Neural progenitor cell (in vitro differentiated cells): ENCODE results near the gene RHBDF1.
"Not testable (repeated sequence)": the region's sequence is repeated elsewhere in the genome, so short reads cannot be mapped to it uniquely, and the experiment has no call there.

Source experiments
- EZH2 ChIP-seq: fragments of 200-600 bp; sonication (generic); IDR thresholded peaks from 2 replicates; pipeline ENCODE4 v1.6.1; 2017; ENCODE audit warnings: antibody characterized with exemption, mild to moderate bottlenecking, moderate library complexity
- EZH2phosphoT487 ChIP-seq: fragments of 200-600 bp; sonication (generic); IDR thresholded peaks from 2 replicates; pipeline ENCODE4 v1.6.1; 2017; ENCODE audit warnings: antibody characterized with exemption
- TF ChIP-seq, protein P1 (sequence below): fragments of 200-600 bp; sonication (generic); IDR thresholded peaks from 2 replicates; pipeline ENCODE4 v1.5.1; 2017; ENCODE audit warnings: antibody characterized with exemption, mild to moderate bottlenecking

DNA sequence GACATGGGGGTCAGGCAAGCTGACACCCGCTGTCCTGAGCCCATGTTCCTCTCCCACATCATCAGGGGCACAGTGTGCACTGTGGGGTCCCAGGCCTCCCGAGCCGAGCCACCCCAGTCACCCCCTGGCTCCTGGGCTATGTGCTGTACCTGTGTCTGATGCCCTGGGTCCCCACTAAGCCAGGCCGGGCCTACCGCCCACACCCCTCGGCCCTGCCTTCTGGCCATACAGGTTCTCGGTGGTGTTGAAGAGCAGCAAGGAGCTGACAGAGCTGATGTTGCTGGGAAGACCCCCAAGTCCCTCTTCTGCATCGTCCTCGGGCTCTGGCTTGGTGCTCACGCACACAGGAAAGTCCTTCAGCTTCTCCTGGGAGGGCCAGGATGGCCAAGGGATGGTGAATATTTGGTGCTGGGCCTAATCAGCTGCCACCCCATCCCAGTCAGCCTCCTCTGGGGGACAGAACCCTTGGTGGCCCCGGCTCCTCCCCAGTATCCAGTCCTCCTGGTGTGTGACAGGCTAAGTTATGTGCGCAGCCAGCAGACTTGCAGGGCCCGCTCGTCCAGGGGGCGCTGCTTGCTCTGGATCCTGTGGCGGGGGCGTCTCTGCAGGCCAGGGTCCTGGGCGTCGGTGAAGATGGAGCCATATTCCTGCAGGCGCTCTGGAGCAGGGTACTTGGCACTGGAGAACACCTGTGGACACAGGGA is 55.2 kb downstream of the RHBDF1 start:
- TF ChIP-seq, protein P1, sequence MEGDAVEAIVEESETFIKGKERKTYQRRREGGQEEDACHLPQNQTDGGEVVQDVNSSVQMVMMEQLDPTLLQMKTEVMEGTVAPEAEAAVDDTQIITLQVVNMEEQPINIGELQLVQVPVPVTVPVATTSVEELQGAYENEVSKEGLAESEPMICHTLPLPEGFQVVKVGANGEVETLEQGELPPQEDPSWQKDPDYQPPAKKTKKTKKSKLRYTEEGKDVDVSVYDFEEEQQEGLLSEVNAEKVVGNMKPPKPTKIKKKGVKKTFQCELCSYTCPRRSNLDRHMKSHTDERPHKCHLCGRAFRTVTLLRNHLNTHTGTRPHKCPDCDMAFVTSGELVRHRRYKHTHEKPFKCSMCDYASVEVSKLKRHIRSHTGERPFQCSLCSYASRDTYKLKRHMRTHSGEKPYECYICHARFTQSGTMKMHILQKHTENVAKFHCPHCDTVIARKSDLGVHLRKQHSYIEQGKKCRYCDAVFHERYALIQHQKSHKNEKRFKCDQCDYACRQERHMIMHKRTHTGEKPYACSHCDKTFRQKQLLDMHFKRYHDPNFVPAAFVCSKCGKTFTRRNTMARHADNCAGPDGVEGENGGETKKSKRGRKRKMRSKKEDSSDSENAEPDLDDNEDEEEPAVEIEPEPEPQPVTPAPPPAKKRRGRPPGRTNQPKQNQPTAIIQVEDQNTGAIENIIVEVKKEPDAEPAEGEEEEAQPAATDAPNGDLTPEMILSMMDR, result not testable (repeated sequence)
- not testable (repeated sequence) for TF ChIP-seq EZH2, EZH2phosphoT487
